Gastroesophageal sphincter (tissue), 3 donors: ENCODE results near the gene TMOD2.

ENCODE experiments used
- EP300 ChIP-seq: sonication (generic); formaldehyde crosslinking; IDR thresholded peaks from one replicate; pipeline ENCODE4 v1.6.1; 2017; ENCODE audit warnings: antibody characterized with exemption, mild to moderate bottlenecking
- POLR2A ChIP-seq, 2 donors: fragments of 450-650 bp; IDR thresholded peaks; one replicate each; pipeline ENCODE4 v1.6.1; 2017; ENCODE audit warnings: antibody characterized with exemption in 2 of 2, mild to moderate bottlenecking in 2 of 2, moderate library complexity in 1 of 2
- POLR2AphosphoS5 ChIP-seq: sonication (generic); formaldehyde crosslinking; IDR thresholded peaks from one replicate; pipeline ENCODE4 v1.6.1; 2017; ENCODE audit warnings: antibody characterized with exemption
- TF ChIP-seq, protein P1 (sequence below), 4 experiments: fragments of 200-600 bp in 2 of 4; fragments of 450-650 bp in 2 of 4; sonication (generic) in 1 of 4; IDR thresholded peaks; one replicate each; pipeline ENCODE4 v1.5.1; 2017 to 2019; ENCODE audit warnings: antibody characterized with exemption in 4 of 4, mild to moderate bottlenecking in 2 of 4, moderate library complexity in 2 of 4

DNA sequence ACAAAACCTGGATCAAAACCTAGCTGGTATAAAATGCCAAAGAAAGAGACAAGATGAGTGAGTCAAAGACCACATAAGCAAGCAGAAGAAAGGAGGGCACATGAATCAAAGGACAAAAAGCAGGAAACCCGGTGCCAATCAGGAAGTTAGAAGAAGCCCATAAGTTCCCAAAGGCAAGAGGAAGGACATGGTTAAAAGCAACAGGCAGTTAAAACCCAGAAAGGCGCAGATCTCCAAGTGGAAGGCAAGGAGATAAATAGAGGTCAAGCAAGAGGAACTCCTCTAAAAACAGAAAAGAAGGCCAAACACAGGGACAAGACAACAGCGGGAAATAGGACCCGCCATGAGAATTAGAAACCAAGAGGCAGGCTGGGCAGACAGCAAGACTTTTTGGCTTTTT lies 4.4 kb downstream of the TMOD2 start:
- TF ChIP-seq, protein P1, sequence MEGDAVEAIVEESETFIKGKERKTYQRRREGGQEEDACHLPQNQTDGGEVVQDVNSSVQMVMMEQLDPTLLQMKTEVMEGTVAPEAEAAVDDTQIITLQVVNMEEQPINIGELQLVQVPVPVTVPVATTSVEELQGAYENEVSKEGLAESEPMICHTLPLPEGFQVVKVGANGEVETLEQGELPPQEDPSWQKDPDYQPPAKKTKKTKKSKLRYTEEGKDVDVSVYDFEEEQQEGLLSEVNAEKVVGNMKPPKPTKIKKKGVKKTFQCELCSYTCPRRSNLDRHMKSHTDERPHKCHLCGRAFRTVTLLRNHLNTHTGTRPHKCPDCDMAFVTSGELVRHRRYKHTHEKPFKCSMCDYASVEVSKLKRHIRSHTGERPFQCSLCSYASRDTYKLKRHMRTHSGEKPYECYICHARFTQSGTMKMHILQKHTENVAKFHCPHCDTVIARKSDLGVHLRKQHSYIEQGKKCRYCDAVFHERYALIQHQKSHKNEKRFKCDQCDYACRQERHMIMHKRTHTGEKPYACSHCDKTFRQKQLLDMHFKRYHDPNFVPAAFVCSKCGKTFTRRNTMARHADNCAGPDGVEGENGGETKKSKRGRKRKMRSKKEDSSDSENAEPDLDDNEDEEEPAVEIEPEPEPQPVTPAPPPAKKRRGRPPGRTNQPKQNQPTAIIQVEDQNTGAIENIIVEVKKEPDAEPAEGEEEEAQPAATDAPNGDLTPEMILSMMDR (IDR thresholded peaks at IDR 0.05) = no peak
- no peak for TF ChIP-seq EP300
- TF ChIP-seq POLR2A (IDR thresholded peaks at IDR 0.05) = no peak
- no peak for TF ChIP-seq POLR2AphosphoS5
